Measurements from ENCODE around the gene LBHD1. TPM values are rescaled to one million over a fixed set of nuclear protein-coding genes. Genes with fewer than 3 reads are reported as not detected.
"Not testable (repeated sequence)": the region's sequence is repeated elsewhere in the genome, so short reads cannot be mapped to it uniquely, and the experiment has no call there.

The LBHD1 gene
- total and polyA plus RNA-seq, 2 donors (not counting 3 experiments of a cell fraction or from before 2014, with no cell fraction given) = 3.8 to 7.5 TPM

GRCh38 chr11:62694455-62695167 is 22.5 kb upstream of the LBHD1 start:
- H3K27me3 ChIP-seq (ENCODE audit: control insufficient read depth in 2 of 2, insufficient read depth in 2 of 2, low read length in 2 of 2) = no peaks in the 10 kb centered on the region
- H3K4me3 ChIP-seq (replicated peaks in 1 of 3; ENCODE audit: insufficient read depth in 1 of 3, low read depth in 1 of 3, low read length in 3 of 3) = no peak overlapping the region
- H3K27ac ChIP-seq (ENCODE audit: insufficient read depth, low read depth, low read length) = no peak overlapping the region
- TF ChIP-seq JUN (IDR thresholded peaks at IDR 0.05; ENCODE audit: borderline replicate concordance, insufficient read depth, insufficient read length, low read depth) = no peak
- no peak for TF ChIP-seq MYC (IDR thresholded peaks at IDR 0.05; ENCODE audit: low read depth, low read length)
- no peak for TF ChIP-seq MAX (IDR thresholded peaks at IDR 0.05; ENCODE audit: insufficient read depth, insufficient read length)
- TF ChIP-seq EZH2 (IDR thresholded peaks at IDR 0.05; ENCODE audit: borderline replicate concordance, low read depth, low read length, severe bottlenecking) = no peak
- TF ChIP-seq CTCF (IDR thresholded peaks at IDR 0.05; ENCODE audit: extremely low read depth in 1 of 2, insufficient read depth in 1 of 2, low read depth in 1 of 2, low read length in 2 of 2) = peak; percentile 80 to 83
- no peaks in the 10 kb centered on the region for H3K9me3 ChIP-seq (replicated peaks; ENCODE audit: control insufficient read depth, insufficient read depth, low read length)
- H3K4me2 ChIP-seq (ENCODE audit: insufficient read depth, low read length) = no peak overlapping the region
- no peak overlapping the region for H2AFZ ChIP-seq (ENCODE audit: low read depth, low read length)
- FAIRE-seq (peak; percentile 93), DNase-seq (ENCODE audit: low read depth, low spot score) (peak; percentile 68)
- intact Hi-C loops (cut with micrococcal nuclease) = loop anchor here (1.0 to 2.0 kb wide), 3 partner anchors 14 to 299 kb away; no protein-coding TSS in a partner anchor
- H3K9me1 ChIP-seq (replicated peaks; ENCODE audit: control insufficient read depth, extremely low read depth, insufficient read depth, low read length) = no peaks in the 10 kb centered on the region
- ChIA-PET POLR2A (interaction anchor here (1.1 kb wide), 1 partner anchor 30 kb away, joined by 3 read pairs; the partner anchor contains the start of genes C11orf98 and CSKMT), CTCF (interaction anchor here (0.5 to 8.0 kb wide), 26 partner anchors 11 to 315 kb away, joined by 3 to 118 read pairs (median 4); partner anchors contain the start of genes B3GAT3, C11orf98, CSKMT and EEF1G)
- no peaks in the 10 kb centered on the region for H4K20me1 ChIP-seq (replicated peaks; ENCODE audit: control insufficient read depth, extremely low read depth, insufficient read depth, low read length)
- no peak overlapping the region for H3K9ac ChIP-seq (replicated peaks; ENCODE audit: extremely low read depth, insufficient read depth, low read length)
- no peaks in the 10 kb centered on the region for H3K4me1 ChIP-seq (ENCODE audit: control insufficient read depth, extremely low read depth, insufficient read depth, low read length)
- dilution Hi-C loops (cut with MboI; ENCODE audit: extremely low pct_ligation_motif_present, low sequenced_read_pairs) = no loop called here
- BruUV-seq (replicated peaks) = no TSS peak
- peaks cover 5 to 23% of the 10 kb centered on the region in 2 experiments for H3K36me3 ChIP-seq (ENCODE audit: control insufficient read depth in 2 of 2, extremely low read depth in 1 of 2, insufficient read depth in 2 of 2, low read length in 2 of 2)
- no peaks in the 10 kb centered on the region for H3K79me2 ChIP-seq (ENCODE audit: control insufficient read depth, insufficient read depth, low read length)

- H3K4me1 ChIP-seq (ENCODE audit: control insufficient read depth, extremely low read depth, insufficient read depth, low read length); H3K79me2 ChIP-seq (ENCODE audit: control insufficient read depth, insufficient read depth, low read length); H3K27ac ChIP-seq (ENCODE audit: insufficient read depth, low read depth, low read length); H3K9me3 ChIP-seq (replicated peaks; ENCODE audit: control insufficient read depth, insufficient read depth, low read length); BruUV-seq (replicated peaks); dilution Hi-C loops (cut with MboI; ENCODE audit: extremely low pct_ligation_motif_present, low sequenced_read_pairs); H3K9me1 ChIP-seq (replicated peaks; ENCODE audit: control insufficient read depth, extremely low read depth, insufficient read depth, low read length); H3K4me3 ChIP-seq (replicated peaks in 1 of 3; ENCODE audit: insufficient read depth in 1 of 3, low read depth in 1 of 3, low read length in 3 of 3); DNase-seq (ENCODE audit: low read depth, low spot score); FAIRE-seq; H3K9ac ChIP-seq (replicated peaks; ENCODE audit: extremely low read depth, insufficient read depth, low read length); H3K4me2 ChIP-seq (ENCODE audit: insufficient read depth, low read length); H2AFZ ChIP-seq (ENCODE audit: low read depth, low read length); H4K20me1 ChIP-seq (replicated peaks; ENCODE audit: control insufficient read depth, extremely low read depth, insufficient read depth, low read length); H3K27me3 ChIP-seq (ENCODE audit: control insufficient read depth in 2 of 2, insufficient read depth in 2 of 2, low read length in 2 of 2): not testable (repeated sequence)
- POLR2A ChIA-PET = interaction anchor here (0.5 to 0.7 kb wide), 2 partner anchors 29 to 164 kb away, joined by 4 to 9 read pairs; partner anchors contain the start of genes C11orf98 and CSKMT
- CTCF ChIA-PET = interaction anchor here (0.7 to 8.0 kb wide), 14 partner anchors 12 to 299 kb away, joined by 3 to 118 read pairs (median 5); partner anchors contain the start of genes C11orf98, CSKMT and INTS5
- intact Hi-C loops (cut with micrococcal nuclease) = loop anchor here (1.0 to 2.0 kb wide), 3 partner anchors 13 to 298 kb away; no protein-coding TSS in a partner anchor
- H3K36me3 ChIP-seq (ENCODE audit: control insufficient read depth in 2 of 2, extremely low read depth in 1 of 2, insufficient read depth in 2 of 2, low read length in 2 of 2) = peaks cover 5 to 23% of the 10 kb centered on the region in 2 experiments
Observed at GRCh38 chr11:62693624-62694023, 21.6 kb upstream of the LBHD1 start.
